ENCODE measurements around the gene OR2C3. TPM values are rescaled to one million over a fixed set of nuclear protein-coding genes. Genes with fewer than 3 reads are reported as not detected.
"Not testable (repeated sequence)": the region's sequence is repeated elsewhere in the genome, so short reads cannot be mapped to it uniquely, and the experiment has no call there.

Gene OR2C3
- total RNA-seq, 4 donors from 2014 or later = 0.07 TPM; not detected in 3

DNA sequence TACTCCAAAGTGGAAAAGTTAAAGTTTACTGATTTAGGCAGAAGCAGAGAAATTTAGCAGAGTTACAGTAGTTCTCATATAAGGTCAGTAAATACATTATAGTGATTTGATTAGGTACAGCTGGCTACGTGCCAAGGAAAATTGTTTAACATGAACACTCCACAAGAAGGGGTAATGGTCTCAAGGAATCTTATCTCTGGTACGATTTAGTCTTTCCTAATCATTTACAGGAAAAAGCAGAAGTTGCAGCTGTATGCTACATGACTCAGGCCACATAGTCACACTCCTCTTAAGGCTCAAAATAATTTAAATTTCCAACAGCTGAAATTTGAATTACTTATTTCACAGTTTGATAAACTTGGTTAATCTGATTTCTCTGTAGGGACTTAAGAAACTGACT lies 41.5 kb downstream of the OR2C3 start:
- Histone ChIP-seq H3K4me1 (no peaks in the 10 kb centered on the region), H3K4me3 (no peak overlapping the region), H3K27me3 (no peaks in the 10 kb centered on the region), H3K36me3 (no peaks in the 10 kb centered on the region), H3K27ac (no peak overlapping the region), H3K9me3 (no peaks in the 10 kb centered on the region)
- no peak for TF ChIP-seq POLR2A (IDR thresholded peaks at IDR 0.05)
- TF ChIP-seq, protein P1, sequence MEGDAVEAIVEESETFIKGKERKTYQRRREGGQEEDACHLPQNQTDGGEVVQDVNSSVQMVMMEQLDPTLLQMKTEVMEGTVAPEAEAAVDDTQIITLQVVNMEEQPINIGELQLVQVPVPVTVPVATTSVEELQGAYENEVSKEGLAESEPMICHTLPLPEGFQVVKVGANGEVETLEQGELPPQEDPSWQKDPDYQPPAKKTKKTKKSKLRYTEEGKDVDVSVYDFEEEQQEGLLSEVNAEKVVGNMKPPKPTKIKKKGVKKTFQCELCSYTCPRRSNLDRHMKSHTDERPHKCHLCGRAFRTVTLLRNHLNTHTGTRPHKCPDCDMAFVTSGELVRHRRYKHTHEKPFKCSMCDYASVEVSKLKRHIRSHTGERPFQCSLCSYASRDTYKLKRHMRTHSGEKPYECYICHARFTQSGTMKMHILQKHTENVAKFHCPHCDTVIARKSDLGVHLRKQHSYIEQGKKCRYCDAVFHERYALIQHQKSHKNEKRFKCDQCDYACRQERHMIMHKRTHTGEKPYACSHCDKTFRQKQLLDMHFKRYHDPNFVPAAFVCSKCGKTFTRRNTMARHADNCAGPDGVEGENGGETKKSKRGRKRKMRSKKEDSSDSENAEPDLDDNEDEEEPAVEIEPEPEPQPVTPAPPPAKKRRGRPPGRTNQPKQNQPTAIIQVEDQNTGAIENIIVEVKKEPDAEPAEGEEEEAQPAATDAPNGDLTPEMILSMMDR (IDR thresholded peaks at IDR 0.05) = no peak
- no peak for DNase-seq
- intact Hi-C loops (cut with DNase I; ENCODE audit: low total_unique reads) = no loop called here

DNA sequence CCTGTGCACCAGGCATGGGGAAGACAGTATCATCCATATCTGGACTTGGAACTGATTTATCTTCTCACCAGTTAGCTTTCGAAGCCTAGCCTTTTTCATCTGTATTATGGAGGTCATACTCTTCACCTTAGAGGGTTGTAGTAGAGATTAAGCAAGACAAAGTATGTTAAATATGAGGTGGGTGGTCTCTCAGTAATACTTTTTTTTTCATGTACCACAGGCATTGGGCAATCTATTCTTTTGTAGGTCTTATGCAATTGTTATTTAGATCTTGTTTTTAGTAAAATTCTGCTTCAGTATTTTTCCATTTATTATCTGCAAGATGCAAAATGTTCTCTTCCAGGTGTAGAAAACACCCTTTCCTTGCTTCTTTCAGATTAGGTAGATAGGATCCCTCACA lies 43.1 kb downstream of the OR2C3 start:
- TF ChIP-seq, protein P1 (IDR thresholded peaks at IDR 0.05) = no peak
- TF ChIP-seq POLR2A (IDR thresholded peaks at IDR 0.05) = no peak
- H3K9me3 ChIP-seq = no peaks in the 10 kb centered on the region
- intact Hi-C loops (cut with DNase I; ENCODE audit: low total_unique reads) = no loop called here
- H3K27me3 ChIP-seq = no peaks in the 10 kb centered on the region
- DNase-seq = no peak
- H3K4me3 ChIP-seq = no peak overlapping the region
- no peaks in the 10 kb centered on the region for H3K36me3 ChIP-seq
- H3K4me1 ChIP-seq = no peaks in the 10 kb centered on the region
- H3K27ac ChIP-seq = no peak overlapping the region

DNA sequence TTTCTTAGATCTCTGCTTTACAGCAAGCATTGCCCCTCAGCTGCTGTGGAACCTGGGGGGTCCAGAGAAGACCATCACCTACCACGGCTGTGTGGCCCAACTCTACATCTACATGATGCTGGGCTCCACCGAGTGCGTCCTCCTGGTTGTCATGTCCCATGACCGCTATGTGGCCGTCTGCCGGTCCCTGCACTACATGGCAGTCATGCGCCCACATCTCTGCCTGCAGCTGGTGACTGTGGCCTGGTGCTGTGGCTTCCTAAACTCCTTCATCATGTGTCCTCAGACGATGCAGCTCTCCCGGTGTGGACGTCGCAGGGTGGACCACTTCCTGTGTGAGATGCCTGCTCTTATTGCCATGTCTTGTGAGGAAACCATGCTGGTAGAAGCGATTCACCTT lies 44.9 kb downstream of the OR2C3 start:
- no peak overlapping the region for H3K4me3 ChIP-seq
- intact Hi-C loops (cut with DNase I; ENCODE audit: low total_unique reads) = no loop called here
- DNase-seq = no peak
- no peaks in the 10 kb centered on the region for H3K9me3 ChIP-seq
- H3K36me3 ChIP-seq = no peaks in the 10 kb centered on the region
- no peaks in the 10 kb centered on the region for H3K27me3 ChIP-seq
- H3K27ac ChIP-seq = no peak overlapping the region
- TF ChIP-seq POLR2A (IDR thresholded peaks at IDR 0.05) = no peak
- TF ChIP-seq, protein P1 (IDR thresholded peaks at IDR 0.05) = no peak
- H3K4me1 ChIP-seq = no peaks in the 10 kb centered on the region

DNA sequence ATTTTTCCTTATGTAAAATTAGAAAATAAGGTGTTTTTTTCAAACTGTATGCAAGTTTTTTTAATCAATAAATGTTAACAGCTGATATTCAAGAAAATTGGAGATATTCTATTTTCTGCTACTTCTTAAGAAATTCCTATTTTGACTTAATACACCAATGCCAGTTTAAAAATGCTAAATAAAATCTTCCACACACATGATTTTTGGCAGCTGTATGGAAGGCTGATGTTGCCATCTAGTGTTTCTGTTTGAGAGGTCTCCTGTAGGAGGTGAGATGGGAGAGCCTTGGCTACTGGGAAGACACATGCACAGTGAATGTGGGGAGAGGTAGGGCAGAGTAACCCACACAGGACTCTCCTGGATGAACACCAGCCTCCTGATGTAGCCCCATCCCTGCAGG lies 49.2 kb downstream of the OR2C3 start:
- TF ChIP-seq, protein P1 (IDR thresholded peaks at IDR 0.05) = peak; percentile 12 to 52 (median 39)
- no peak for TF ChIP-seq POLR2A (IDR thresholded peaks at IDR 0.05)
- intact Hi-C loops (cut with DNase I; ENCODE audit: low total_unique reads) = no loop called here

DNA sequence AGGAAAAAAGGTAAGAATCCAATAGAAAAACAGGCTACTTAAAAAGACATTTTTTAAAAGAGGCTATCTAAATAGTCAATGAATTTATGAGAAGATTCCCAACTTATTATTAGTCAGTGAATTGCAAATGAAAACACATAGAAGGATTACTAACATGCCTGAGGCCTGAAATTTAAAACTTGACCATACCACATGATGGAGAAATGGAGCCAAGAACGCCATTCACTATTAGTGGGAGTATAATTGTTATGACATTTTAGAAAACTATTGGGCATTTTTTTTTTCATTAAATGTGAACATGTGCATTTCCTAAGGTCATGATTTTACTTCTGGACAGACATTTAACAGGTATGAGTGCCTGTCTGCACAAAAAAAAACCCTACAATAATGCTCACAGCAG lies 53.5 kb downstream of the OR2C3 start:
- intact Hi-C loops (cut with DNase I; ENCODE audit: low total_unique reads) = no loop called here
- Histone ChIP-seq H3K27me3 (no peaks in the 10 kb centered on the region), H3K4me1 (no peaks in the 10 kb centered on the region), H3K9me3 (no peaks in the 10 kb centered on the region), H3K27ac (no peak overlapping the region), H3K36me3 (no peaks in the 10 kb centered on the region), H3K4me3 (no peak overlapping the region)
- TF ChIP-seq, protein P1 (IDR thresholded peaks at IDR 0.05) = no peak
- TF ChIP-seq POLR2A (IDR thresholded peaks at IDR 0.05) = no peak
- DNase-seq = no peak

More for the DNA sequence above, 49.2 kb downstream of the OR2C3 start:
- no peaks in the 10 kb centered on the region for H3K9me3 ChIP-seq
- H3K27ac ChIP-seq = no peak overlapping the region
- no peaks in the 10 kb centered on the region for H3K36me3 ChIP-seq
- no peak overlapping the region for H3K4me3 ChIP-seq
- H3K27me3 ChIP-seq = no peaks in the 10 kb centered on the region
- H3K4me1 ChIP-seq = no peaks in the 10 kb centered on the region
- no peak for DNase-seq

DNA sequence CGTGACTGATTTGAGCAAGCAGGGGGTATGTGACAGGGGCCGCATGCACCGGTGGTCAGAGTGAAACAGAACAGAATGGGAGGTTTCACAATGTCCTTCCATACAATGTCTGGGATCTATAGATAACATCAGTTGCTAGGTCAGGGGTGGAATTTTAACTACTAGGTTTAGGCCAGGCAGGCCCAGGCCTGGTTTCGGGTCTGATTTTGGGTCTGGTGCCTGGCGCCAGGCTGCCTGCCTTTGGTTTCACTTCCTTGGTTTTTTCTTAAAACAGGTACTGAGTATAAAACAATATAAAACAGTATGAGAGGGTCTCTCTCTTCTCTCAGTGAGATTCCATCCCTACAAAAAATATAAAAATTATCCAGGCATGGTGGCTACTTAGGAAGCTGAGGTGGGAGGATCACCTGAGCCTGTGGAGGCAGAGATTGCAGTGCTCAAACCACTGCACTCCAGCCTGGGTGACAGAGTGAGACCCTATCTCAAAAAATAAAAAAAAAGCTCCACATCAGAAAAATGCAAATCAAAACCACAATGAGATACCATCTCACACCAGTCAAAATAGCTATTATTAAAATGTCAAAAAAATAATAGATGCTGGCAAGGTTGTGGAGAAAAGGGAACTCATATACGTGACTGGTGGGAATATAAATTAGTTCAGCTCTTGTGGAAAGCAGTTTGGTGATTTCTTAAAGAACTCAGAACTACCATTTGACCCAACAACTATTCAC lies 59.7 kb downstream of the OR2C3 start:
- DNase-seq; intact Hi-C loops (cut with DNase I; ENCODE audit: low total_unique reads); H3K9me3 ChIP-seq; H3K27ac ChIP-seq; H3K4me3 ChIP-seq; H3K4me1 ChIP-seq; H3K36me3 ChIP-seq; H3K27me3 ChIP-seq: not testable (repeated sequence)

Measured in uterus (tissue), 4 donors.